CD4-positive, alpha-beta T cell treated with Interleukin-4 for 4 hours (primary cell): ENCODE data around the gene NUTM2B.
"Not testable (repeated sequence)": the region's sequence is repeated elsewhere in the genome, so short reads cannot be mapped to it uniquely, and the experiment has no call there.

Source experiments
- DNase-seq: peaks from one replicate; pipeline ENCODE4 v3.0.0-alpha.2; 2020

Gene NUTM2B

GRCh38 chr10:79744844-79745243 is 41.8 kb downstream of the NUTM2B start:
- DNase-seq, result not testable (repeated sequence)

GRCh38 chr10:79748510-79748909 is 45.5 kb downstream of the NUTM2B start:
- not testable (repeated sequence) for DNase-seq

- DNase-seq, result not testable (repeated sequence)
These were observed 50.6 kb downstream of the NUTM2B start for GRCh38 chr10:79753601-79754000.

- DNase-seq, result not testable (repeated sequence)
These were observed 55.4 kb downstream of the NUTM2B start for GRCh38 chr10:79758297-79758993.
